Measurements from ENCODE around the gene SLC35A3.
"Not testable (repeated sequence)": the region's sequence is repeated elsewhere in the genome, so short reads cannot be mapped to it uniquely, and the experiment has no call there.

Gene SLC35A3

DNA sequence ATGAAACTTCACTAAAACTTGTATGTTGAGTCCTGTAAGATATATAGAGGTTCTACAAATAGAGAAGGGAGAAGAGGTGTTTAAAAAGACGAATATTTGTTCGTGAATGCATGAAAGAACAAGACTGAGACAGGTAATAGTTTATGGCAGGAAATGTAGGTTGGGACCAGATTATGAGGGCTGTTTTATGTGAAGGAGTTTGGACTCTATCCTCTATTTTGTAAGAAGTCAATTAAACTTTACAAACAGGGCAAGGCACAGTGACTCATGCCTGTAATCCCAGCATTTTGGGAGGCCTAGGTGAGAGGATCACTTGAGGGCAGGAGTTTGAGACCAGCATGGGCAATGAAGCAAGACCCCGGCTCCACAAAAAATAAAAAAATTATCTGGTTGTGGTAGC, 5.7 kb downstream of the SLC35A3 start:
- no peak for DNase-seq

GRCh38 chr1:99977326-99977725, 7.5 kb downstream of the SLC35A3 start:
- not testable (repeated sequence) for DNase-seq

DNA sequence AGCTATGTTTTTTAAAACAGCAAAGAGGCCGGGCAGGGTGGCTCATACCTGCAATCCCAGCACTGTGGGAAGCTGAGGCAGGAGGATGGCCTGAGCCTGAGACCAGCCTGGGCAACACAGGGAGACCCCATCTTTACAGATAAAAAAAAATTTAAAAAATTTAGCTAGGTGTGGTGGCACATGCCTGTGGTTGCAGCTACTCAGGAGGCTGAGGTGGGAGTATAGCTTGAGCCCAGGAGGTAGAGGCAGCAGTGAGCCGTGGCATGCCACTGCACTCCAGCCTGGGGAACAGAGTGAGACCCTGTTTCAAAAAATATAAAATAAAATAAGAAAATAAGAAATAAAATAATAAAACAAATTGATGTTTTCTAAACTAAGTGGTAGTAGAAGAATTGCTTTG, 8.4 kb downstream of the SLC35A3 start:
- DNase-seq = no peak

- no peak for DNase-seq
Measured at GRCh38 chr1:99979091-99979490, 9.3 kb downstream of the SLC35A3 start.

DNA sequence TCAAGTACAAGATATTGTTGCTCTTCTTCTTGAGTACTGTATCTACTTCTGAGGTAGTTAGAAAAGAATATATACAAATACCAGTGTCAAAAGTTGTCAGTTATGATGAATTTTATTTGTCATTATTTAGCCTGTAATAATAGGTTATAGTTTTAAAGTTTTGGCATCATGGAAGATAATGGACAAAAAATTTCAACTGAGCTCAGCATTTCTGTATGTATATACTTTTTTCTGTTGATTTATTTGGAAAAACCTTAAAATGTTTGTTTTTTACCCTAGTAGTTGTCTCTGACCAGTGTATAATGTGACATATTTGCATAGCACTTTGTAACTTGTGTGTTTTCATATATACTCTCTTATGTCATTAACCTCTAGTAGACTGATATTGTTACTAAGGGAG, 11.1 kb downstream of the SLC35A3 start:
- DNase-seq = no peak

DNA sequence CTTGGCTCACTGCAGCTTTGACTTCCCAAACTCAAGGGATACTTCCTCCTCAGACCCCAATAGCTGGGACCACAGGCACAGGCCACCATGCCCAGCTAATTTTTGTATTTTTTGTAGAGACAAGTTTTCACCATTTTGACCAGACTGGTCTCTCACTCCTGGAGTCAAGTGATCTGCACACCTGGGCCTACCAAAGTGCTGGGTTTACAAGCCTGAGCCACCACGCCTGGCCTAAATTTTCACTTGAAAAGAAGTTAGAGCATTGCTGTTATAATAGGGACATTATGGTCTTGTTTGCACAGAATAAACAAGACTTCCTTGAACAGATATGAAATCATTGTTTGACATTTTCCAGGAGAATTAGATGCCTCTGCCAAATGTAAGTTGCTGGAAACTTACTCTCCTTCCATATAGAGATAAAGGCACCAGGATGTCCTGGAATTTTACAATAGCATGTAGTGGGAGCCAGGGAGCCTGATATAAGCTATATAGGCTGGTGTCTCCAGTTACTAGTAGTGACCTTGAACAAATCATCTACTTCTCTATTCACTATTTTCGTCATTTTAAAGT, 16.9 kb downstream of the SLC35A3 start:
- DNase-seq = no peak

DNA sequence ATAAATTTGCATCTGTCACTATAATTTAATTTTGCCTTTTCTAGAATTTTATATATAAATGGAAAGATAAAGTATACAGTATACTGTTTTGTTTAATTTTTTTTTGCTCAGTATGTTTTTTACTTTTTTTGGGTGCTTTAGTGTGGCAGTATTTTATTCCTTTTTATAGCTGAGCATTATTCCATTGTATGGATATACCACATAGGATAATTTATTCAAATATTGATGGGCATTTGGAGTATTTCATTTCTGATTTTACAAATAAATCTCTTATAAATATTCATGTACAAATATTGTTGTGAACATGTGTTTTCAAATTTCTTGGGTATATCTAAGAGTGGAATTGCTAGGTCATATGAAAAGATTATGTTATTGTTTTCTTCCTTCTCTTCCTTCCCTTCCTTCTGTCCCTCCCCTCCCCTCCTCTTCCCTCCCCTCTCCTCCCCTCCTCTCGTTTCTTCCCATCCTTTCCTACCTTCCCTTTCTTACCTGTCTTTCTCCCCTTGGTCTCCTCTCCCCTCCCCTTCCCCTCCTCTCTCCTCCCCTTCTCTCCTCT, 18.5 kb downstream of the SLC35A3 start:
- DNase-seq = no peak

- no peak for DNase-seq
Measured at GRCh38 chr1:99992044-99992722, 22.4 kb downstream of the SLC35A3 start.

GRCh38 chr1:99992760-99993467, 23.1 kb downstream of the SLC35A3 start:
- no peak for DNase-seq

DNA sequence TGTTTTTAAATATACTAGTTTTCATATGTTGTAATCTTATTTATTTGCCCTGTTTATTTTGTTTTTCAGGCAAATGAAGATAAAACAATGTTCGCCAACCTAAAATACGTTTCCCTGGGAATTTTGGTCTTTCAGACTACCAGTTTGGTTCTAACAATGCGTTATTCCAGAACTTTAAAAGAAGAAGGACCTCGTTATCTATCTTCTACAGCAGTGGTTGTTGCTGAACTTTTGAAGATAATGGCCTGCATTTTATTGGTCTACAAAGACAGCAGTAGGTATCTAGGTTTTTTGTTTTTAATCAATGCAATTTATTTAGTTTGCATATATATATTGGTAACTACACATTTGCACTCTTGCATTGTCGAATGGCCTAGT, 23.7 kb downstream of the SLC35A3 start:
- no peak for DNase-seq

DNA sequence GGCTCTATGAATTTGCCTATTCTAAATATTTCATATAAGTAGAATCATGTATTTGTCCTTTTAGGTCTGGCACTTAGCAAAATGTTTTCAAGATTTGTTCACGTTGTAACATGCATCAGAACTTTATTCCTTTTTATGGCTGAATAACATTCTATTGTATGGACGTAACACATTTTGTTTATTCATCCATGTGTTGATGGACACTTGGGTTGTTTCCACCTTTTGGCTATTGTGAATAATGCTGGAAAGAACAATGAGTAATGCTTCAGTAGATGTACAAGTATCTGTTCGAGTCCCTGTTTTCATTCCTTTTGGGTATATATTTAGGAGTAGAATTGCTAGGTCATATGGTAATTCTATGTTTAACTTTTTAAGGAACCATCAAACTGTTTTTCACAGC, 24.7 kb downstream of the SLC35A3 start:
- no peak for DNase-seq

- DNase-seq = no peak
Measured at GRCh38 chr1:99996951-99997350, 27.2 kb downstream of the SLC35A3 start.

- no peak for DNase-seq
Measured at GRCh38 chr1:100001462-100001861, 31.7 kb downstream of the SLC35A3 start.

DNA sequence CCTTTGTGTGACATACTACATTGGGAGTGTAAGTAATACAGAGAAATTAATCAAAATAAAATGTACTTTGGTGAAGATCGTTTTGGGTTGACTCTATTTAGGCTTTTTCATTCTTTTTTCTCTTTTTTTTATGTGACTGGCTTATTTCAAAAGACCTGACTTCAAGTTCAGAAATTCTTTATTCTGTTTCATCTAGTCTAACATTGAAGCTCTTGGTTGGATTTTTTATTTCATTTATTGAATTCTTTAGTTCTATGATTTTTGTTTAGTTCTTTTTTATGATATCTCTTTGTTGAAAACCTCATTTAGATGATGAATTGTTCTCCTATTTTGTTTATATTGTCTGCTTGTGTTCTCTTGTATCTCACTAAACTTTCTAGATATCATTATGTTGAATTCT, 35.6 kb downstream of the SLC35A3 start:
- DNase-seq = no peak

GRCh38 chr1:100006688-100007087, 36.9 kb downstream of the SLC35A3 start:
- DNase-seq = no peak

- DNase-seq = no peak
Measured at GRCh38 chr1:100009458-100009857, 39.7 kb downstream of the SLC35A3 start.

- DNase-seq = no peak
Measured at GRCh38 chr1:100010804-100011203, 41.0 kb downstream of the SLC35A3 start.

DNA sequence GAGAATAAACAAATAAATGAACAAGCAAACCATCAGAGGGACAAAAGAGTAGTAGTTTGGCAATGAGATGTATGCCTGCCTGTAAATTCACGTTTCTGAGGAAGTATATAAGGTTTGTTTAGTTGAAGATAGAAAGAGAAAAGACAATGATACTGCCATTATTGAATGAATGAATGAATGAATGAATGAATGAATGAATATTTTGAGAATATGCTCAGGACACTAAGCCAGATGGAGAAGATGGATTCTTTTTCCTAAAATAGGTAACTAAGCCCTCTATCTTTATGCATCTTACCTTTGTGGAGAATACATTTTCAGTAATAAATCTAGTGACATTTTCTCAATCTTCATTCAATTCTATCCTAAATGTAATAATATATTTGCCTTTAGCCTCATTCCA, 49.4 kb downstream of the SLC35A3 start:
- no peak for DNase-seq

DNA sequence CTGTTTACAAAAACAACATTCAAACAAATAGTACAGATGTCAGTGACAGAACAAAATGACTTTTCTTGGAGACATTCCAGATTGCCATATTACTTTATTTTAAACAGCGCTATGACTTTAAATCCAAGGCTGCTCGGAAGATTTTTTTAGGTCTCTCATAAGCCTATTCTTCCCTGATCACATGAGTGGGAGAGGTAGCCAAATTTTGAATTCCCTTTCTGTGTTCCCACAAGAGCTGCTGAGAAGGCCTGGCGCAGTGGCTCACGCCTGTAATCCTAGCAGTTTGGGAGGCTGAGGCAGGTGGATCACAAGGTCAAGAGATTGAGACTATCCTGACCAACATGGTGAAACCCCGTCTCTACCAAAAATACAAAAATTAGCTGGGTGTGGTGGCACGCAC, 53.7 kb downstream of the SLC35A3 start:
- no peak for DNase-seq

DNA sequence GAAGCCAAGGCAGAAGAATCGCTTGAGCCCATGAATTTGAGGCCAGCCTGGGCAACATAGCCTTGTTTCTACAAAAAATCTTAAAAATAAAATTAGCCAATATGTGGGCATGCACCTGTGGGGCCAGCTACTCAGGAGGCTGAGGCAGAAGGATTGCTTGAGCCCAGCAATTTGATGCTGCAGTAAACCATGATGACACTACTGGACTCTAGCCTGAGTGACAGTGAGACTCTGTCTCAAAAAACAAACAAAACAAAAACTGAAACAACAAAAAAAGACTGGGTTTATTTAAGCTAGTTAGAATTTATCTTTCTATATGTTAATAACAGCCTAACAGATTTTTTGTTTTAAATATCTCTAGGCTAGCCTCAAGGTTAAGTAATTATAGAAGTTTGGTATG, 57.4 kb downstream of the SLC35A3 start:
- no peak for DNase-seq

DNA sequence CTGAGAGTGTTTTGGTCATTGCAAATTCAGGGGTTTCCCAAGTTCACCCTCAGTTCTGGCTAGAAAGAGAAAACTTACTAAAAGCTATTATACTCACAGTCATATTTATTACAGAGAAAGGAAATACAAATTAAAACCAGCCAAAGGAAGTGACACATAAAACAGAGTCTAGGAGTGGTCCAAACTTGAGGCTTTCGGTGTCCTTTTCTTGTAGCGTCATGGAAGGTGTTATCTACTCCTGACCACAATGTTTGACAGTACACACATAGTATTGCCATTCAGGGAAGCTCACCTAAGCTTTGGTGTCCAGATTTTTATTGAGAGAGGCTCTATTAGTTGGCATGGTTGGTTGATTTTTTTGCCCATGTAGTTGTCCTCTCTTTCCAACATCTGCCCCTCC, 59.0 kb downstream of the SLC35A3 start:
- DNase-seq = no peak

DNA sequence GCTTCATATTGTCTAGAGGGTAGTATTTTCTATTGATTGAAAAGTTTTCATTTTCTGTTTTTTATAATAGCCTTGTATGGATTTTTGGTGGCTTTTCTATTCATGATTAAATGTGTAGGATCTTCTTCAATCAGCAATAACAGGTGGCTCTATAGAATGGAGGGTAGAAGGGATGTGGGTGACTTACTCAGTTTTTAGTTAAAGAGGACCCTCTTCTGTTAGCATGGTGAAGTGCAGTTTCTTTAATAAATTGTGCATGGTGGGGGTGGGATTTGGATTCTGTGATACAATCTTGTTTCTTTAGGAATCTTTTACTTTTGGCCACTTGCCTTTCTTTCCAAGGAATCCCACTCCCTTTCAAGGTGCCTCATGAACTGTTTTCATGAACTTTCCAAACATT, 64.7 kb downstream of the SLC35A3 start:
- no peak for DNase-seq

DNA sequence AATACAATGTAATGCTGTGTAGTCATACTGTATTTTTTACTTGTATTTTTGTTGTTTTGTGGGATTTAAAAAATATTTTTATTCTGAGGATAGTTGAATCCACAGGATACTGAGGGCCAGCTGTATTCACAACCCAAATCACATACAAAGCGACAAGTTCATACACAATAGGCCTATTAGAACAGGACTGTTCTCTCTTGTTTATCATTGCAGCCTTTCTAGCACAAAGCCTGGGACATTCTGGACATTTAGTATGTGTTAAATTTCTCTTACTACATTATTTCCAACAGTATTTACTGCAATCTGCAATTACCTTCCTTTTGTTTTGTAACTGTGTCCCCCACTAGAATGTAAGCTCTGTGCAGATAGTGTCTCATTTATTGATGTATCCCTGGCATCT, 65.4 kb downstream of the SLC35A3 start:
- DNase-seq = no peak

Data from stimulated activated CD8-positive, alpha-beta memory T cell treated with anti-CD3 and anti-CD28 coated beads, Interleukin-4, amount 100 ng/mL, for 48 hours (primary cell).